GM12878 (cell line): ENCODE measurements around the gene GGACT.

Experiments used
- HDAC2 ChIP-seq: fragments of 200-600 bp; sonication (generic); IDR thresholded peaks from 2 replicates; pipeline ENCODE4 v1.6.1; 2017
- SUZ12 ChIP-seq: fragments of 200-600 bp; sonication (generic); IDR thresholded peaks from one replicate; pipeline ENCODE4 v1.6.1; 2018; ENCODE audit warnings: antibody characterized with exemption, mild to moderate bottlenecking; ENCODE audit not compliant: unreplicated experiment
- TAF1 ChIP-seq: IDR thresholded peaks from 2 replicates; pipeline ENCODE4 v1.6.1; 2011; ENCODE audit warnings: mild to moderate bottlenecking, low read depth, low read length, borderline replicate concordance
- YBX1 ChIP-seq: fragments of 450-650 bp; IDR thresholded peaks from 2 replicates; pipeline ENCODE4 v1.6.1; 2016; ENCODE audit warnings: antibody characterized with exemption
- TF ChIP-seq, protein P1 (sequence below): fragments of 150-350 bp; IDR thresholded peaks from 2 replicates; pipeline ENCODE4 v1.6.1; 2016; ENCODE audit warnings: low read depth, low read length
- TF ChIP-seq, protein P2 (sequence below): IDR thresholded peaks from 2 replicates; pipeline ENCODE4 v1.6.1; 2012; ENCODE audit warnings: low read depth, low read length, improper control_type of control experiment
- TF ChIP-seq, protein P3 (sequence below), 3 experiments: IDR thresholded peaks in 2 of 3; conservative IDR thresholded peaks in 1 of 3; 2 replicates each; pipeline ENCODE4 v1.5.1; 2011; ENCODE audit warnings: low read depth in 3 of 3, low read length in 3 of 3, mild to moderate bottlenecking in 3 of 3, control low read depth in 2 of 3, moderate library complexity in 2 of 3, inconsistent platforms in 1 of 3, mixed read lengths in 1 of 3; ENCODE audit not compliant: control insufficient read depth in 2 of 3, insufficient read depth in 1 of 3; ENCODE audit errors: extremely low read depth in 1 of 3

DNA sequence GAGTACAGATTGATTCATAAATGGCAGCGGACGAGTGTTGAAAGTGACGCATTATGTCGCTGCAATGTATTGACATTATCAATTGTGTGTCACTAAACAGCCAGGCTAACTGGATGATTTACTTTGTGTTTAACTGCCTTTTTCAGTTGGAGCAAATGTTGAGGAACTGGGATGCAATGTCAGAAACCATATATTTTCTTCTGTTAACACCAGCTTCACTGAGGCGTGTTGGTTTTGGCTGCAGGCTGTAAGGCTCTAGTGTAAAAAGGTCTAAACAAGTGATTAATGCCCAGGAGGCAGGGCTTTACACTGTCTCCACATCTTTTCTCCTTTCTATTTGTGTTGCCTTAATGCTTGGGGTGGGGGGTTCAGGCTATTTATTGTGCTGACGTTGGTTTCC lies 80.1 kb downstream of the GGACT start:
- TF ChIP-seq SUZ12: no peak
- TF ChIP-seq, protein P1, sequence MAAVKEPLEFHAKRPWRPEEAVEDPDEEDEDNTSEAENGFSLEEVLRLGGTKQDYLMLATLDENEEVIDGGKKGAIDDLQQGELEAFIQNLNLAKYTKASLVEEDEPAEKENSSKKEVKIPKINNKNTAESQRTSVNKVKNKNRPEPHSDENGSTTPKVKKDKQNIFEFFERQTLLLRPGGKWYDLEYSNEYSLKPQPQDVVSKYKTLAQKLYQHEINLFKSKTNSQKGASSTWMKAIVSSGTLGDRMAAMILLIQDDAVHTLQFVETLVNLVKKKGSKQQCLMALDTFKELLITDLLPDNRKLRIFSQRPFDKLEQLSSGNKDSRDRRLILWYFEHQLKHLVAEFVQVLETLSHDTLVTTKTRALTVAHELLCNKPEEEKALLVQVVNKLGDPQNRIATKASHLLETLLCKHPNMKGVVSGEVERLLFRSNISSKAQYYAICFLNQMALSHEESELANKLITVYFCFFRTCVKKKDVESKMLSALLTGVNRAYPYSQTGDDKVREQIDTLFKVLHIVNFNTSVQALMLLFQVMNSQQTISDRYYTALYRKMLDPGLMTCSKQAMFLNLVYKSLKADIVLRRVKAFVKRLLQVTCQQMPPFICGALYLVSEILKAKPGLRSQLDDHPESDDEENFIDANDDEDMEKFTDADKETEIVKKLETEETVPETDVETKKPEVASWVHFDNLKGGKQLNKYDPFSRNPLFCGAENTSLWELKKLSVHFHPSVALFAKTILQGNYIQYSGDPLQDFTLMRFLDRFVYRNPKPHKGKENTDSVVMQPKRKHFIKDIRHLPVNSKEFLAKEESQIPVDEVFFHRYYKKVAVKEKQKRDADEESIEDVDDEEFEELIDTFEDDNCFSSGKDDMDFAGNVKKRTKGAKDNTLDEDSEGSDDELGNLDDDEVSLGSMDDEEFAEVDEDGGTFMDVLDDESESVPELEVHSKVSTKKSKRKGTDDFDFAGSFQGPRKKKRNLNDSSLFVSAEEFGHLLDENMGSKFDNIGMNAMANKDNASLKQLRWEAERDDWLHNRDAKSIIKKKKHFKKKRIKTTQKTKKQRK: no peak
- TF ChIP-seq, protein P2, sequence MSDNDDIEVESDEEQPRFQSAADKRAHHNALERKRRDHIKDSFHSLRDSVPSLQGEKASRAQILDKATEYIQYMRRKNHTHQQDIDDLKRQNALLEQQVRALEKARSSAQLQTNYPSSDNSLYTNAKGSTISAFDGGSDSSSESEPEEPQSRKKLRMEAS: no peak
- TF ChIP-seq HDAC2: no peak
- TF ChIP-seq, protein P3, sequence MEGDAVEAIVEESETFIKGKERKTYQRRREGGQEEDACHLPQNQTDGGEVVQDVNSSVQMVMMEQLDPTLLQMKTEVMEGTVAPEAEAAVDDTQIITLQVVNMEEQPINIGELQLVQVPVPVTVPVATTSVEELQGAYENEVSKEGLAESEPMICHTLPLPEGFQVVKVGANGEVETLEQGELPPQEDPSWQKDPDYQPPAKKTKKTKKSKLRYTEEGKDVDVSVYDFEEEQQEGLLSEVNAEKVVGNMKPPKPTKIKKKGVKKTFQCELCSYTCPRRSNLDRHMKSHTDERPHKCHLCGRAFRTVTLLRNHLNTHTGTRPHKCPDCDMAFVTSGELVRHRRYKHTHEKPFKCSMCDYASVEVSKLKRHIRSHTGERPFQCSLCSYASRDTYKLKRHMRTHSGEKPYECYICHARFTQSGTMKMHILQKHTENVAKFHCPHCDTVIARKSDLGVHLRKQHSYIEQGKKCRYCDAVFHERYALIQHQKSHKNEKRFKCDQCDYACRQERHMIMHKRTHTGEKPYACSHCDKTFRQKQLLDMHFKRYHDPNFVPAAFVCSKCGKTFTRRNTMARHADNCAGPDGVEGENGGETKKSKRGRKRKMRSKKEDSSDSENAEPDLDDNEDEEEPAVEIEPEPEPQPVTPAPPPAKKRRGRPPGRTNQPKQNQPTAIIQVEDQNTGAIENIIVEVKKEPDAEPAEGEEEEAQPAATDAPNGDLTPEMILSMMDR (IDR thresholded peaks at IDR 0.05 in 2 of 3, conservative IDR thresholded peaks at IDR 0.05 in 1 of 3; ENCODE audit: control insufficient read depth in 2 of 3, extremely low read depth in 1 of 3, insufficient read depth in 1 of 3, low read depth in 3 of 3, low read length in 3 of 3): no peak
- TF ChIP-seq YBX1: no peak
- TF ChIP-seq TAF1: no peak
